GM12872 (cell line): ENCODE results near the gene ZIC5.

ENCODE experiments used
- CTCF ChIP-seq: IDR thresholded peaks from 3 replicates; pipeline ENCODE4 v1.5.1; 2011; ENCODE audit warnings: low read depth, mild to moderate bottlenecking, low read length, moderate library complexity; ENCODE audit not compliant: insufficient read depth

ZIC5 gene

GRCh38 chr13:99941086-99941485 is 30.5 kb downstream of the ZIC5 start:
- TF ChIP-seq CTCF: no peak

GRCh38 chr13:99938635-99939034 is 32.9 kb downstream of the ZIC5 start:
- TF ChIP-seq CTCF: no peak

- TF ChIP-seq CTCF: no peak
These were observed 35.8 kb downstream of the ZIC5 start for GRCh38 chr13:99935772-99936171.

- TF ChIP-seq CTCF: no peak
These were observed 38.7 kb downstream of the ZIC5 start for GRCh38 chr13:99932912-99933311.

- TF ChIP-seq CTCF: no peak
These were observed 40.6 kb downstream of the ZIC5 start for GRCh38 chr13:99930925-99931324.

- TF ChIP-seq CTCF: no peak
These were observed 41.7 kb downstream of the ZIC5 start for GRCh38 chr13:99929866-99930265.

GRCh38 chr13:99926014-99926731 is 45.4 kb downstream of the ZIC5 start:
- no peak for TF ChIP-seq CTCF
